ENCODE results near the gene H6PD.

Gene H6PD

DNA sequence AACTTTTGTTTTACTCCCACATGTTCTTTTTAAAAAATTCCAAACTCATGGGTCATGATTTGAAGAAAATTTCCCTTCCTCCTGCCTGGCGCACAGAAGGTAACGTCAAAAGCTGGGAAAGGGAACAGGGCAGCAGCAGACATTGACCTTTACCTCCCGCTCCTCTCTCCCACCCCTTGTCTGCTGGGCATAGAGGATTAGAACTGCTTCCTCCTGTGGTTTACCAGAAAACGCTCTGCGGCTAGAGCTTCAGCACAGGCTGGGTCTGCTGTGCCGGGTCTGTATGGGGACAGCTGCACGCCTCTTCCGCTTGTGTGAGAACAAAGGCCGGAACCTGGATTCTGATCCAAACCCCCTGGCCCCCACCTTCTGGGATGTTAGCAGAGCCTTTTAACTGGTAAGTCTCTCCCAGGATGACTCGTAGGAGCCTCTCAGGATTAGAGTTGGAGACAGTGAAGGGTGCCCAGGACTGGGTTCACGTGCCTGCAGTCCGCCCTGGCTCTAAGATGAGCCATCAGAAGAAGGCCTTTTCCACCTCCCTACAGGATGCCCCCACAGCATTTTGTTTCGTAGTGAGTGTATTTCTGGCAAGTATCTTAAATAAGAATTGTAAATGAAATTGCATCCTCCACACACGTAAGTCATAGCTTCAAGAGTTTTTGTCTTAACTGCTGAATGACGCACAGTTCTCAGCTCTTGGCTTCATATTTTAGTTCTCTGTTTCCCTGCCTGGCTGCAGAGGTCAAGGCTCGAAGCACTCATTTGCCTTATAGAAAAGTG, 5.2 kb downstream of the H6PD start:
- DNase-seq (ENCODE audit: extremely low read depth in 1 of 2, low read depth in 1 of 2) = peak in 1 of 2 donors; percentile 14

DNA sequence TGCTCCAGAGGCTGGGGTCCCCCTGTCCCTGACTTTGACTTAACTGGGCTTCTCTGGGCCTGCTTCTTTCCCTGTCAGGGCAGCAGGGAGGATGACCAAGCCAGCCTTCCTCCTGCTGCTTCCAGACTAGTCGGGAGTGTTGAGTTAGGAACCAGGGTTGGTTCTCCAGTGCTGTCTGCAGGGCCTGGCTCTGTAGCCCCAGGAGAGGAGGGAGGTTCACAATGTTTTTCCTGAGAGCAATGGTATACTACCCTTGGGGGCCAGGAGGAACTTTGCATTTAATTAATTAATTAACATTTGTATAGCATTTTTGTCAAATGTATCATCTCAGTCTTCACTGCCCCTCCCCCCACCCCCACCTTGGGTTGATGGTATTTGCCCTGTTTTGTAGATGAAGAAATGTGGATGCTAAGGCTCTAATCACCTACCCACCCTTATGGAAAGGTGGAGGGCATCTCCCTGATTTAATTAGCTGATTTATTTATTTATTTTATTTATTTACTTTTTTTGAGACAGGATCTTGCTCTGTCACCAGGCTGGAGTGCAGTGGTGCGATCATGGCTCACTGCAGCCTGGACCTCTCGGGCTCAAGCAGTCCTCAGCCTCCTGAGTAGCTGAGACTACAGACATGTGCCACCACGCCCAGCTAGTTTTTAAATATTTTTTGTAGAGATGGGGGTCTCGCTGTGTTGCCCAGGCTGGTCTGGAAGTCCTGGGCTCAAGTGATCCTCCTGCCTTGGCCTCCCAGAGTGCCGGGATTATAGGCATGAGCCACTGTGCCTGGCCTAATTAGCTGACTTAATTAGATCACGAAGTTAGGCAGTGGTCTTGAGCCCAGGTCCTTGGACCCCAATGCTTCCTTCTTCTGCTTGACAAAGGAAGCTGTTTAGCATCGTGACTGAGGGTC, 6.6 kb downstream of the H6PD start:
- no peak for DNase-seq (ENCODE audit: extremely low read depth in 1 of 2, low read depth in 1 of 2)

DNA sequence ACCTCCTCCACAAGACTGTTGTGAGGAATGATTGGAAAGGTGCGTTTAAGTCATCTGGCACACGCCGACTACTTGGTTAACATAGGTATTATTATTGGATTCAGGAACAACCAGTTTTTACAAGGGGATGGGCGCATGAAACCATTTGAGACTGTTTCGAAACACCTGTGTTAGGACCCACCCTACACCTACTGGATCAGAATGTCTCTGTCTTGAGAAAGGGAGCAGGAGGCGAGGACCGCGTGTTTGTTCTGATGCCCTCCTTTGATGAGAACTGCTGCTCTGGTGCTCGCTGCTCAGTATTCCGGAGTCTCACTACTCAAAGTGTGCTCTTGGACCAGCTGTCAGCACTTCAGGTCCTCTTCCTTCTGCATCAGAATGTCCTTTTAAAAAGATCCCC, 7.3 kb downstream of the H6PD start:
- no peak for DNase-seq (ENCODE audit: extremely low read depth in 1 of 2, low read depth in 1 of 2)

DNA sequence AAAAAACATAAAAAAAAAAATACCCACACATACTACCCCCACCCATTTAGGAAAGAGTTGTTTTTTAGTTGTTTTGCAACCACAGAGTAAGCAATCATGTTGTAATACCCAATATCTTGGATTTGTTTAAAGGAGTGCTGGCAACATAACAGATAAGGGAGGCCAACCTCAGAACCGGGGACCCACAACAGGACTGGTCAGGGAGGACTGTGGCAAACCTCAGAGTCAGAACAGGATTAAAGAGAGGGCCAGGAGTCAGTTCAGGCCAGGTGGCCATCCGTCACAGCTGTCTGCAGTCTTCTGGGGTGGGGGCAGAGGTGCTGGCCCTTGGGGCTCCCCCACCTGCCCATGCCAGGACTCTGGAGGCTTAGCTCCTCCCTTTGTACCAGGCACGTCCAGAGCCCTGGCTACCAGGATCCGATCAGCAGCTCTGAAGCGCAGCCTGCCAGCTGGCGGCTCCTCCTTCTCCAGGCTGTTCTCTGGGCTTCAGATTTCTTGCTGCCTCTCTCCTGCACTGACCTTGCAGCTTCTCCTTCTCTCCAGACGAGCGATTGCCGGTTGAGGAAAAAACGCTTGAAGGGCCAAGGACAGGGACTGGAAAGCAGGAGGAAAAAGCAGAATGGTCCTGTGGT, 7.9 kb downstream of the H6PD start:
- no peak for DNase-seq (ENCODE audit: extremely low read depth in 1 of 2, low read depth in 1 of 2)

DNA sequence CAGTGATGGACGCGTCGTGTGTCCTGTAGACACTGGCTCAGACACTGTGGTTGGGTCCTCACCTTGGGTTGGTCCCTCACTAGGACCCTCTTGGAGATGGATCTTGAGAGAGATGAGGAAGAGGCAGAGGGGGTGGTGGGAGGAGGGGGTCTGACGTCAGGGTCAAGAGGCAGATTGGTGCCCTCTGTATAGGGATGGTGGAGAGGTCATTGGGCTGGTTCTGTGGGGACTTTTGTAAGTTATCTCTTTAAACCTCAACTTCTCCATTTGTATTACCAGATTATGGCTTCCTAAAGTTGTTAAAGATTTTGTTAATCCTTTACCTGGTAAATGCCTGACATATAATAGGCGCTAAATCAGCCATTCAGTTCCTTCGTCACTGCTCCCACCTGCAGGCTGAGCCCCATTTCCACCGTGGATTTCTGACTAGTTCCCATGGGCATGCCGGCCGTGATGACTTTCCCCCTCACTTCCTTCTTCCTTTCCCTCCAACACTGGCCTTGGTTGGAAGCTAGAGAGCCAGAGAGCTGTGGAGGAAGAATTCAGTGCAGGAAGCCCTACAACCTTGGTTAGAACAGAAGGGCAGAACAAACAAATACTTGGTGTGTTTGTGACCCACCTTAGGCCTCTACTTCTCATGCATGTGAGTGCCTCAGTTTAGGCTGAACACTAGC, 8.6 kb downstream of the H6PD start:
- DNase-seq (ENCODE audit: extremely low read depth in 1 of 2, low read depth in 1 of 2) = no peak

DNA sequence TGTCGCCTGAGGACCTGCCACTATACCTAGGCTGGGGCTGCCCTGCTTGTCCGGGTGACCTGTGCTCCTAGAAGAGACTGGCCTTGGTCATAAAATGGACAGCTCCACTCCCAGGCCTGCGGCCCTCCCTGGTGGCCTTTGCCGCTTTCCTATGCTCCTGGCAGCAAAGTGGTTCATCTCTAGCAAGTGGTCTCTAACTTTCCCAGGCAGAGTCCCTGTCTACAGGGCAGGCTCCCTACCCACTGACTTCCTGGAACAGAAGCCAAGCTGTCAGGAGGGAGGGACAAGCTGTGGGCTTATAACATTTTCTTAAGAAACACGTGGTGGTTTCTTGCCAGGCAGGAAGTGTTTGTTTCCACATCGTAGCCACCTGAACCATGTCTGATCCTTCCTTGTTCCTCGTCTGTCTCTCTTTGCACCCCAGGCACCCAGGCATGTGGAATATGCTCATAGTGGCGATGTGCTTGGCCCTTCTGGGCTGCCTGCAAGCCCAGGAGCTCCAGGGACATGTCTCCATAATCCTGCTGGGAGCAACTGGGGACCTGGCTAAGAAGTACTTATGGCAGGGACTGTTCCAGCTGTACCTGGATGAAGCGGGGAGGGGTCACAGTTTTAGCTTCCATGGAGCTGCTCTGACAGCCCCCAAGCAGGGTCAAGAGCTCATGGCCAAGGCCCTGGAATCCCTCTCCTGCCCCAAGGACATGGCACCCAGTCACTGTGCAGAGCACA, 10.1 kb downstream of the H6PD start:
- DNase-seq (ENCODE audit: extremely low read depth in 1 of 2, low read depth in 1 of 2) = no peak

DNA sequence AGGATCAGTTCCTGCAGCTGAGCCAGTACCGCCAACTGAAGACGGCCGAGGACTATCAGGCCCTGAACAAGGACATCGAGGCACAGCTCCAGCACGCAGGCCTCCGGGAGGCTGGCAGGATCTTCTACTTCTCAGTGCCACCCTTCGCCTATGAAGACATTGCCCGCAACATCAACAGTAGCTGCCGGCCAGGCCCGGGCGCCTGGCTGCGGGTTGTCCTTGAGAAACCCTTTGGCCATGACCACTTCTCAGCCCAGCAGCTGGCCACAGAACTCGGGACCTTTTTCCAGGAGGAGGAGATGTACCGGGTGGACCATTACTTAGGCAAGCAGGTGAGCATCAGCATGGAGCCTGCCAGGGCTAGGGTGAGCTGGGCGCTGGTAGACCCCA, 10.7 kb downstream of the H6PD start:
- DNase-seq (ENCODE audit: extremely low read depth in 1 of 2, low read depth in 1 of 2) = no peak

DNA sequence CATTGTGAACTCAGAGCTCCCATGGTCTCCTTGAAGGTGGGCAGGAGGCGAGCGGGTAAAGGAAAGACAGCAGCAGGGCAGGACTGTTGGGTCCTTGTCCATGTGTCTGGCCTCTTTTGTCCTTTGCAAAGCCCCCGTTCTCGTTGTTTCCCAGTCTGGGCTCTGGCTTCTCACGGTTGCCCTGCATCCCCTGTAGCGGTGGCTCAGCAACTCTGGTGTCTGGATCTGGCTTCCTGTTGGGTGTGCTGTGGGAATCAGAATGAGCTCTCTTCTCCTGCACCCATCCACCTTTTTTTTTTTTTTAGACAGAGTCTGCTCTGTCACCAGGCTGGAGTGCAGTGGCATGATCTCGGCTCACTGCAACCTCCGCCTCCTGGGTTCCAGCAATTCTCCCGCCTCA, 11.1 kb downstream of the H6PD start:
- no peak for DNase-seq (ENCODE audit: extremely low read depth in 1 of 2, low read depth in 1 of 2)

DNA sequence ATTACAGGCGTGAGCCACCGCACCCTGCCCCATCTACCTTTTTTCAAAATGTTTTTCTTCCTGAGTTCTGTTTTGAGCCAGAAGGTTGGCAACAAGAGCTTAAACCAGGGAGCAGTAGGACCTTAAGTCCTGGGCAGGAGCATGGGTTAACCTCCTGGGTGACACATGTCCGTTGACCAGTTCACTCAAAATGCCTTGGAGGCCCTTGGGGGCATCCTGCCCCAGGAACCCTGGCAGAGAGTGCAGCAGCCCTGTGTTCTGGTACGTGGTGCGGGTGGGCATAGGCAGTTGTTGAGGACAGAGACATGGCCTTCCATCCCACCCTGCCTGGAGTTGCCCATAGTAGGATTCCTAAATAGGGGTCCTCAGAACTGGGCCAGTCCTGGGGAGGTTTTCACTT, 11.6 kb downstream of the H6PD start:
- no peak for DNase-seq (ENCODE audit: extremely low read depth in 1 of 2, low read depth in 1 of 2)

DNA sequence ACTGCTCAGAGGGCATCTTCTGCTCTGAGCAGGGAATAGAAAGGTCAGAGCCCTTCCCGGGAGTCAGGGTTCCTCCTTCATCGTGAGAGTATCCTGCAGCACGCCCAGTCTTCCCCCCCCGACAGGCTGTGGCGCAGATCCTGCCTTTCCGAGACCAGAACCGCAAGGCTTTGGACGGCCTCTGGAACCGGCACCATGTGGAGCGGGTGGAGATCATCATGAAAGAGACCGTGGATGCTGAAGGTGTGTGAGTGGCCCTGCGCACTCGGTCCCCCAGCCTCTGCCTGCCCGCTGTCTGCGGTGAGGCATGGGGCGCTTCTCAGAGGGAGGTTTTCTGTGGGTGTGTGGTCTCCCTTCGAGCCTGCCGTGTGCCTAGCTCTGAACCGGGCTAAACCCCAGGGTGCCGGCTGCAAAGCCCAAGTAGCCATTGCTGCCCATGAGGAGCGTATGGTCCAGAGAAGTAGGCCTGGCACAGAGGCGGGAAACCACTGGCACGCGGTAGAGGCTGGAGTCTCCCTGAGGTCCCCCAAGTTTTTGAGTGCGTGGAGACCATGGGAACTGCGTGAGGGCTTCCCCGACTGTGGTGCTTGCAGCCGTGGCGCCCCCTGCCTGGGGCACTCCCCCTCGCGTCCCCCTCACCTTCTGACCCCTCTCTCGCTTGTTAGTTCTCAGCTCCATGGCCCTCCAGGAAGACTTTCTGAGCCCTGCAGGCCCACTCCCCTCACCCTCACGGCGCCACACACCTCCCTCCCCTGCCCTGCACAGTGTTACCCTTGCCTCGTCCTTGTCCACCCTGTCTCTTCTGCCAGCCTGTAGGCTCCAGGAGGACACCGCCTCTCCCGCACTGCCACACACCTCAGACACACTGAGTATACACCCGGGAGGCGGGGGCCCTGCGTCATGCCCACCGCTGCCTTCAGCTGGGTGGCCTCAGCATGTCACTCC, 12.5 kb downstream of the H6PD start:
- no peak for DNase-seq (ENCODE audit: extremely low read depth in 1 of 2, low read depth in 1 of 2)

DNA sequence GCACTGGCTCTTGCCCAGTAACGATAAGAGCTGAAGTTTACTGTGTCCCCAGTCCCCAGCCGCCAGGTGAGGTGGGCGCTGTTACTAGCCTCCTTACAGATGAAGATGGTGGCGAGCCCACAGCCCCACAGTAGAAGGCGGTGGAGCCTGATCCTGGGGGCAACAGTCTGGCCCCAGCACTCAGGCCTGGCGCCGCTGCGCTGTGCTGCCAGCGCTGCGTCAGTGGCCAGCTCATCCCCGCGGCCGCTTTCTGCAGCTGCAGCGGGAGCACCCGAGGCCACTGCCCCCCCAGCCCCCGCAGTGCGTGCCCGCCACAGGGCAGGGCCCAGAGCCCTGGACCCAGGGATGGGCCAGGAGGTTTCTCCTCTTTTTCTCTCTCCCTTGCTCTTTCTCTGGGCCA, 13.3 kb downstream of the H6PD start:
- DNase-seq (ENCODE audit: extremely low read depth in 1 of 2, low read depth in 1 of 2) = no peak

DNA sequence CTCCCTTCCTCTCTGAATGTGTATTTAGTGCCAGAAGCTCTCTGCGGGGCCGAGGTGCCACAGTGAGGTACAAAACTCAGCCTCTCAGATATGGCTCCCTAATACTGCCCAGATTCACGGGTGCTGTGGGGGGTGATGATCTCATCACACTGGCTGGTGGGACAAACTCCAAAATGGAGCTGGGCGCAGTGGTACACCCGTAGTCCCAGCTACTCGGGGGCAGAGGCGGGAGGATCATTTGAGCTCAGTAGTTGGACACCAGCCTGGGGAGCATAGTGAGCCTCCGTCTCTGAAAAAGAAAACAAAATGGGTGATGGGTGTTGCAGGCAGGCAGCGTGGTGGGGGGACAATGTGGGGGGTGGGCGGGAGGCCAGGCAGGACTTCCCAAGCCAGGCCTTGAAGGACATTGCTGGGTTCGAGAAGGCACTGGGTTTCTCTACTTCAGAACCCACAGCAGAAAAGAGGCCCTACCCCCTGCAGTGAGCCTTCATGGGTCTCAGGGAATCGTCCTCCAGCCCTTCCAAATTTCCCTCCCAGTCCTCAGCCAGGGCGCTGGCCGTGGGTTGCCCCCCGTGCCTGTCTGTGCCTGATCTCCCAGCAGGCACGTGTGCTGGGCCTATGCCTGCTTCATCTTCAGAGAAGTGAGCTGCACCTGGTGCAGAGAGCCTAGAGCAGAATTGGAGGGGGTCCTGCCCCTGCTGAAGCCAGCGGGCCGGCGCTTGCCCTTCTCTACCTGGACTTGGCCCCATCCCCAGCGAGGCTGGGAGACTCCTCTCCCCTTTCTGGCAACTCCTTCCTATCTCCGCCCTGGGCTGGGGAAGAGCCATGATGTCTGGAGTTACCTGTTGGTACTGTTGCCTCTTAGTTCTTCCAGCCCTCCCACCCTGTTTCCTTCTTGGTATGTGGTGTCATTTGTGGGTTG, 14.0 kb downstream of the H6PD start:
- DNase-seq (ENCODE audit: extremely low read depth in 1 of 2, low read depth in 1 of 2) = no peak

DNA sequence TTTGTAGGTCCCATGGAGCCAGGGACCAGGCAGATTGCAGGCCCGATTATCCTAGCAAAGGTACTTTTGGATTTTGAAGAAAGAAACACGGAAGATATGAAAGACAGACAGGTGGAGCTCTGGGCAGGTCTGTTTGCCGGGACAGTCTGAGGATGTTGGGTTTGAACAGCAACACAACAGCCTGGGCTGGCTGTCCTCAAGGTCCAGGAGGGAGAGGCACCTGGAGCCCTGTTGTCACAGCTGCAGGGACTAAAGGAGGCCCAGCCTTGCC, 14.6 kb downstream of the H6PD start:
- DNase-seq (ENCODE audit: extremely low read depth in 1 of 2, low read depth in 1 of 2) = no peak

DNA sequence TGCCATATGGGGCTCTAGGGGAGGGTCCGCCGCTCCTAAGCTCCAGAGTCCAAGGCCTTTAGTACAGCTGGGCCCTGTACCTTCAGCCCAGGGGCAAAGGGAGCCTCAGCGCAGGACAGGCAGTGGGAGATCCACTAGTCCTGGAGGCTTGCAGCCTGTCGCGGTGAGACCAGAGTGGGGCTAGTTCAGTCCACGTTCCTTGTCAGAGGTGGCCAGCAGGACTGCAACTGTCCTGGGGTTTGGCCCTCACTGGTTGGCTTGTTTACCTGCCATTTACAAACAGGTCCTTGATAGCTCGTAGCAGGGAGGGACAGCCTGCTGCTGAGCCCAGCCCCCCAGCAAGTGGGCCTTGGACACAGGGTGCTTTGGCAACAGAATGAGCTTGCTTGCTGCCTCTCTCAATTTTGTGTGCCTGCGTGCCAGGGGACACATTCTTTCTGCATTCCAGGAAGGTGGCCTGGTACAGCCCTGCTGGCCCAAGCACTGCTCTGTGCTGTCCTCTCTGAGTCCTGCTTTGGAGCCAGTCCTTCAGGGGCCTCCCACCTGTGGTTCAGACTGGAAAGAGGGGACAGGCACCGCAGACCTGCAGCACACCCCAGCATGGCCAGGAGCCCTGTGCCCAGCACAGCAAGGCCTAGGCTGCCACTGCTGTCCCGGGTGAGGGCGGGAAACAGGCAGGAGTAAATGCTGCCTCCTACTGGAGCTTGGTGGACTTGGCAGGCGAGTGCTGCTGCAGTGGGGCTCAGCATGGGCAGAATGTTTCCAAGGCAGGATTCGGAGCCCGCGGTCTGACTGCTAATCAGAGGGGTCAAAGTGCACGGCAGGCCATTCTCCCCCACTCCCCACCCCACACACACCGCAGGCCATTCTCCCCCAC, 15.2 kb downstream of the H6PD start:
- DNase-seq (ENCODE audit: extremely low read depth in 1 of 2, low read depth in 1 of 2) = no peak

DNA sequence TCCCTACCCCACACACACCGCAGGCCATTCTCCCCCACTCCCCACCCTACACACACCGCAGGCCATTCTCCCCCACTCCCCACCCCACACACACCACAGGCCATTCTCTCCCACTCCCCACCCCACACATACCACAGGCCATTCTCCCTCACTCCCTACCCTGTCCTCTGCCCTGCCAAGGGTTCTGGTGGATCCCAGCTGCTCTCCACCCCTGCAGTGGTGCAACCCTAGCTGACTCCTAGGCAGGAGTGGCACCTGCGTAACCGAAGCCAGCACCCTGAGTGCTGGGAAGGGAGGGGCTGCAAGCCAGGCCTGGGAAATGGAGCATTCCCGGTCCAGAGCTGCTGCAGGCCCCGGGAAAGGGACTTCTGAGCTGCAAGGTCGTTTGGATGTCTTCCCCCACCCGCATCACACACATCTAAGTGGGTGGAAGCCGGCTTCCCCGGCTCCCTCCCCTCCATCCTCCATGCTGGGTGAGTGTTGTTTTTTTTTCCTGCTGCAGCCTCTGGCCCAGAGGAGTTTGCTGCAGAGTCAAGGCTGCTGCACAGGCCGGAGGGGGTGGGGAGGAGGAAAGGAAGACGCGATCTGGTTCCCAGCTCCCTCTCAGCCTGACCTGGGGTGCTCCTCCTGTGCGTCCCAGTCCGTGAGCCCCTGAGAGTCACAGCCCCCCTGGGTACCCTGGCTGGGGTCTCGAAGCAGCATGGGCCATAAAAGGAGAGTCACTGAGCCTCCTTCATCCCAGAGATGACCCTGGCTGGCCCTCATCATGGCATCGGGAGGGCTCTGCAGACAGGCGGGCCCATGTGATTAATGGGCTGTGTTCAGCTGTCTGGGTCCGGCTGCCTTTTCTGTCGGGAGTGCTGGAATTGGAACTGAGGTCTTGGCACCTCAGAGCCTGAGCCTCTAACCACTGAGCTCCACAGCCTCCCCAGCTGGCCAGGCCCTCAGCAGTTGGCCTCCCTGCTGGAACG, 16.1 kb downstream of the H6PD start:
- no peak for DNase-seq (ENCODE audit: extremely low read depth in 1 of 2, low read depth in 1 of 2)

DNA sequence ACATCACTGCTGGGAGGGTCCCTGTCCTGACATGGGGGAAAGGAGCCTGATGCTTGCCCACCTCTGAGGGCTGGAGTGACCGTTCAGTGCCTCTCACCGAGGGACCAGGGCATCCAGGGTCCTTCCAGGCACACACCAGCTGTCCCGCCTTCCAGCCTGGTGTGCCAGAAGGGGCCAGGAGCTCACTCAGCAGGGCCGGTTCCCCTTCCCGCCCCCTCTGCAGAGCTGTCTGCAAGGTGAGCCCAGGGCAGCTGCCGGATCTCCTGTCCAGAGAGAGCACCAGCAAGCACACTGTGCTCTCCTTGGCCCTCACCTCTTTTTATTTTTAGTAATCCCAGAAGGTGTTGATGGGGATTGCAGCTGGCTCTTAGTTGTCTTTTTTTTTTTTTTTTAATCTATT, 16.9 kb downstream of the H6PD start:
- DNase-seq (ENCODE audit: extremely low read depth in 1 of 2, low read depth in 1 of 2) = no peak

DNA sequence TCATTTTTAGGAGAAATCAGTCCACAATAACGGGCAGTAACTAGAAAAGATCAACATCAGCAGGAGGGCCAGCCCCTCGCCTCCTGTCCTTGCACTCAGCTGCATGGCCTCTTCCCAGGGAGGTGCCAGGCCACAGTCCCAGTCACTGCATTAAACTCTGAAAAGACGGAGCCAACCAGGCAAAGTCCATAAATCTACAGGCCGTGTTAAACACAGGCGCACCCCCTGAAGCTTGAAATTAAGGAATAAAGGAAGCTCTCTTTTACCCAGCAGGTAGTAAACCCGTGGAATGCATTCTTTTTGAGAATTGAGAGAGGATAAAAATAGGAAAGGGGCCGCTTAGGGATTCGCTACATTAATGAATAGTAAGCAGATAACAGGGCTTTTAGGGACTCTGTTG, 18.4 kb downstream of the H6PD start:
- no peak for DNase-seq (ENCODE audit: extremely low read depth in 1 of 2, low read depth in 1 of 2)

Measured in activated CD8-positive, alpha-beta memory T cell treated with anti-CD3 and anti-CD28 coated beads for 1 hour (primary cell).